Adrenal gland (tissue), 5 donors: ENCODE measurements around the gene TNNI3.

Experiments
- CTCF ChIP-seq, 6 experiments: fragments of 450-650 bp in 4 of 6; fragments of 200-600 bp in 2 of 6; sonication (generic) in 1 of 6; IDR thresholded peaks; 1 replicate in 5 of 6; 2 replicates in 1 of 6; pipeline versions ENCODE4 v1.5.1 to v1.8.0; 2016 to 2021; ENCODE audit warnings: antibody characterized with exemption in 6 of 6, mild to moderate bottlenecking in 2 of 6, moderate library complexity in 1 of 6
- POLR2A ChIP-seq, 2 donors: fragments of 450-650 bp; IDR thresholded peaks; one replicate each; pipeline ENCODE4 v1.6.1; 2017; ENCODE audit warnings: antibody characterized with exemption in 2 of 2, mild to moderate bottlenecking in 2 of 2, moderate library complexity in 1 of 2
- donor health status: DM: no; HTN: no; CAD: no.

- no peak for TF ChIP-seq CTCF (IDR thresholded peaks at IDR 0.05)
- no peak for TF ChIP-seq POLR2A (IDR thresholded peaks at IDR 0.05)
Measured at GRCh38 chr19:55172741-55173140, 15.2 kb upstream of the TNNI3 start.
